MCF 10A (cell line): Measurements from ENCODE around the gene LMTK3. TPM values are rescaled to one million over a fixed set of nuclear protein-coding genes. Genes with fewer than 3 reads are reported as not detected.
A peak's percentile ranks its signal among the peaks of the same experiment; 100 is the strongest.

Experiments used
- BruUV-seq: library from RNA; stranded (reverse); fragments of 400-500 nt; replicated peaks from 2 replicates; lab custom pipeline; 2021; lab: Mats Ljungman, UMichigan
- CTCF ChIA-PET: fragments of 300-600 bp; sonication (Branson Sonifier 250); formaldehyde crosslinking; extraction: SDS; loops from one replicate; lab custom pipeline; 2021; ENCODE audit warnings: antibody characterized with exemption, inconsistent platforms; lab: Yijun Ruan, JAX
- POLR2A ChIA-PET: fragments of 300-600, 350-650 bp; sonication (Branson Sonifier 250); formaldehyde crosslinking; extraction: SDS; loops from one replicate; lab custom pipeline; 2020; ENCODE audit warnings: antibody characterized with exemption, inconsistent platforms; lab: Yijun Ruan, JAX
- DNase-seq: peaks from one replicate; pipeline ENCODE4 v3.0.0-alpha.2; 2018; ENCODE audit not compliant: unreplicated experiment
- H3K27ac Mint-ChIP-seq: one replicate; pipeline ENCODE4 v1.8.0; 2022; ENCODE audit warnings: mild to moderate bottlenecking, low read depth, mixed read lengths; ENCODE audit not compliant: unreplicated experiment
- H3K27me3 Mint-ChIP-seq: one replicate; pipeline ENCODE4 v1.8.0; 2022; ENCODE audit warnings: mixed read lengths; ENCODE audit not compliant: insufficient read depth, unreplicated experiment
- H3K36me3 Mint-ChIP-seq: one replicate; pipeline ENCODE4 v1.8.0; 2022; ENCODE audit warnings: mild to moderate bottlenecking, moderate library complexity, mixed read lengths; ENCODE audit not compliant: insufficient read depth, unreplicated experiment
- H3K4me1 Mint-ChIP-seq: one replicate; pipeline ENCODE4 v1.8.0; 2022; ENCODE audit warnings: mixed read lengths; ENCODE audit not compliant: insufficient read depth, unreplicated experiment
- H3K4me3 Mint-ChIP-seq: one replicate; pipeline ENCODE4 v1.8.0; 2022; ENCODE audit warnings: mild to moderate bottlenecking, moderate library complexity, mixed read lengths; ENCODE audit not compliant: unreplicated experiment
- H3K9me3 Mint-ChIP-seq: one replicate; pipeline ENCODE4 v1.8.0; 2022; ENCODE audit warnings: mixed read lengths; ENCODE audit not compliant: unreplicated experiment
- CTCF ChIP-seq: fragments of 200-600 bp; IDR thresholded peaks from one replicate; pipeline ENCODE4 v1.8.0; 2022; ENCODE audit warnings: antibody characterized with exemption, mild to moderate bottlenecking; ENCODE audit not compliant: unreplicated experiment
- intact Hi-C: fragments of 100-400 bp; cut with micrococcal nuclease; formaldehyde crosslinking; loops from 2 replicates; pipeline ENCODE4 v1.14.1; 2022
- total RNA-seq: library from RNA; stranded (reverse); gene quantifications from 2 replicates; pipeline ENCODE4 v1.2.3, GENCODE V29; 2022

LMTK3 gene
- total RNA-seq, 1 experiment from 2014 or later, result 0.37 TPM

GRCh38 chr19:48500830-48501493 is 10.7 kb downstream of the LMTK3 start:
- H3K9me3 Mint-ChIP-seq, result no peaks in the 10 kb centered on the region

GRCh38 chr19:48499316-48500090 is 12.1 kb downstream of the LMTK3 start:
- Mint-ChIP-seq H3K36me3 (peaks cover 10% of the 10 kb centered on the region), H3K27me3 (peaks cover 16% of the 10 kb centered on the region), H3K4me3 (no peak overlapping the region), H3K9me3 (no peaks in the 10 kb centered on the region), H3K4me1 (peaks cover 15% of the 10 kb centered on the region), H3K27ac (no peak overlapping the region)
- no peak for DNase-seq
- ChIA-PET CTCF (interaction anchor here (1.0 to 1.8 kb wide), 2 partner anchors 8 to 10 kb away, joined by 4 to 10 read pairs; no protein-coding TSS in a partner anchor), POLR2A (interaction anchor here (0.7 kb wide), 1 partner anchor 1189 kb away, joined by 3 read pairs; no protein-coding TSS in a partner anchor)
- intact Hi-C loops, result no loop called here
- no TSS peak for BruUV-seq
- TF ChIP-seq CTCF, result no peak

More at GRCh38 chr19:48500830-48501493, 10.7 kb downstream of the LMTK3 start:
- H3K36me3 Mint-ChIP-seq, result peaks cover 5% of the 10 kb centered on the region
- DNase-seq, result no peak
- no TSS peak for BruUV-seq
- no peak for TF ChIP-seq CTCF
- intact Hi-C loops, result no loop called here
- H3K27ac Mint-ChIP-seq, result peak overlapping the region; percentile 70
- CTCF ChIA-PET, result interaction anchor here (0.5 to 1.8 kb wide), 2 partner anchors 11 to 87 kb away, joined by 4 to 10 read pairs; no protein-coding TSS in a partner anchor
- peak overlapping the region; percentile 74 for H3K4me3 Mint-ChIP-seq
- H3K27me3 Mint-ChIP-seq, result peaks cover 16% of the 10 kb centered on the region
- POLR2A ChIA-PET, result no interaction called here
- H3K4me1 Mint-ChIP-seq, result peaks cover 15% of the 10 kb centered on the region

- peaks cover 16% of the 10 kb centered on the region for H3K27me3 Mint-ChIP-seq
- no TSS peak for BruUV-seq
- peaks cover 15% of the 10 kb centered on the region for H3K4me1 Mint-ChIP-seq
- H3K27ac Mint-ChIP-seq, result no peak overlapping the region
- intact Hi-C loops, result no loop called here
- no peak overlapping the region for H3K4me3 Mint-ChIP-seq
- POLR2A ChIA-PET, result no interaction called here
- no peak for TF ChIP-seq CTCF
- DNase-seq, result no peak
- no peaks in the 10 kb centered on the region for H3K9me3 Mint-ChIP-seq
- CTCF ChIA-PET, result interaction anchor here (1.0 kb wide), 1 partner anchor 9 kb away, joined by 4 read pairs; no protein-coding TSS in a partner anchor
- peaks cover 10% of the 10 kb centered on the region for H3K36me3 Mint-ChIP-seq
These were observed 12.9 kb downstream of the LMTK3 start for GRCh38 chr19:48498595-48499311.
